ENCODE results near the gene EXOC6.

DNA sequence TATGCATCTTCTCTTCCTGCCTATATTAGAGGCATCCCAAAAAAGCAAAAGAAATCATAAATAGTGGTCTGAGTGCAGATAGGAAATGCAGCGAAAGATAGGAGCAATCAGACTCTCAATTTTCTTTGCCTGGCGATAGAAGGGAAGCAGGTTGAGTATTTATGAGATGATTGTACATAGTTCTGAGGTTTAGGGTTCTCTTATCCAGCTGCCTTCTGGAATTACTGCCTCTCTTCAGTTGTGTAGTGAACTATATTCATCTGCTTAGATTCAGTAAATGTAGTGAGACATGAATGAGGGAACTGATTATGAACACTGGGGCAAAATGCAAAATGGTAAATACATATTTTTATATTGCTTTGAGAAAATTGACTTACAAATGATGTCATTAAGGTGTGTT is 119.3 kb downstream of the EXOC6 start:
- TF ChIP-seq CTCF (optimal IDR thresholded peaks at IDR 0.05 in 1 of 3, IDR thresholded peaks at IDR 0.05 in 1 of 3, conservative IDR thresholded peaks at IDR 0.05 in 1 of 3; ENCODE audit: extremely low read depth in 1 of 3, insufficient read depth in 2 of 3, low read length in 3 of 3): no peak
- TF ChIP-seq EZH2 (IDR thresholded peaks at IDR 0.05; ENCODE audit: low read length): no peak
